IMR-90 (cell line): Measurements from ENCODE around the gene TSPEAR. TPM values are rescaled to one million over a fixed set of nuclear protein-coding genes. Genes with fewer than 3 reads are reported as not detected.

Experiments
- ATAC-seq: fragments of 200-7000 bp; cut with Tn5 transposase; 2 replicates; pipeline ENCODE4 v1.9.1; 2020; ENCODE audit warnings: low read depth, mild to moderate bottlenecking, moderate library complexity
- BruUV-seq: library from RNA; stranded (reverse); fragments of 400-500 nt; replicated peaks from 2 replicates; lab custom pipeline; 2021; lab: Mats Ljungman, UMichigan
- CTCF ChIA-PET: fragments of 300-600 bp; formaldehyde crosslinking; extraction: SDS; loops from one replicate; lab custom pipeline; 2021; ENCODE audit warnings: antibody characterized with exemption; lab: Yijun Ruan, JAX
- POLR2A ChIA-PET: fragments of 300-600 bp; sonication (Branson Sonifier 250); formaldehyde crosslinking; loops from one replicate; lab custom pipeline; 2022; ENCODE audit warnings: antibody characterized with exemption; ENCODE audit not compliant: unreplicated experiment; lab: Charles Lee
- DNase-seq: peaks from one replicate; pipeline ENCODE4 v3.0.0; 2013
- H2AFZ ChIP-seq: replicated peaks from 2 replicates; pipeline ENCODE3; 2013; ENCODE audit warnings: low read length, mild to moderate bottlenecking; ENCODE audit not compliant: poor library complexity
- H2AK5ac ChIP-seq: 2 replicates; pipeline ENCODE4 v1.6.1; 2013; ENCODE audit warnings: low read depth, low read length, inconsistent platforms
- H2AK9ac ChIP-seq: replicated peaks from 2 replicates; pipeline ENCODE3; 2013; ENCODE audit warnings: mild to moderate bottlenecking, low read depth, low read length, moderate library complexity; ENCODE audit not compliant: poor library complexity
- H2BK120ac ChIP-seq: 2 replicates; pipeline ENCODE4 v1.6.1; 2013; ENCODE audit warnings: low read depth, low read length, inconsistent platforms
- H2BK15ac ChIP-seq: 3 replicates; pipeline ENCODE4 v1.6.1; 2013; ENCODE audit warnings: low read depth, low read length, inconsistent platforms
- H2BK20ac ChIP-seq: 2 replicates; pipeline ENCODE4 v1.6.1; 2013; ENCODE audit warnings: low read depth, mild to moderate bottlenecking, inconsistent platforms, low read length, moderate library complexity
- H2BK5ac ChIP-seq: 2 replicates; pipeline ENCODE4 v1.6.1; 2013; ENCODE audit warnings: mild to moderate bottlenecking, low read depth, low read length, inconsistent platforms; ENCODE audit not compliant: poor library complexity, severe bottlenecking
- H3K14ac ChIP-seq: replicated peaks from 2 replicates; pipeline ENCODE4 v1.6.1; 2013; ENCODE audit warnings: low read depth, low read length, inconsistent platforms
- H3K18ac ChIP-seq: 2 replicates; pipeline ENCODE4 v1.6.1; 2013; ENCODE audit warnings: low read depth, low read length, control low read depth
- H3K23ac ChIP-seq: 2 replicates; pipeline ENCODE4 v1.6.1; 2013; ENCODE audit warnings: low read depth, low read length, inconsistent platforms
- H3K27ac ChIP-seq: 2 replicates; pipeline ENCODE4 v1.5.1; 2013; ENCODE audit warnings: mild to moderate bottlenecking, control low read depth, low read length; ENCODE audit not compliant: insufficient read depth
- H3K27me3 ChIP-seq: 2 replicates; pipeline ENCODE4 v1.6.1; 2013; ENCODE audit warnings: low read length; ENCODE audit not compliant: control insufficient read depth, insufficient read depth
- H3K36me3 ChIP-seq: 2 replicates; pipeline ENCODE4 v1.6.1; 2013; ENCODE audit warnings: low read length, mixed read lengths; ENCODE audit not compliant: control insufficient read depth, insufficient read depth
- H3K4ac ChIP-seq: 2 replicates; pipeline ENCODE4 v1.6.1; 2013; ENCODE audit warnings: low read depth, low read length, inconsistent platforms
- H3K4me1 ChIP-seq: 2 replicates; pipeline ENCODE4 v1.6.1; 2013; ENCODE audit warnings: low read length, mixed read lengths; ENCODE audit not compliant: control insufficient read depth, insufficient read depth
- H3K4me2 ChIP-seq: 2 replicates; pipeline ENCODE4 v1.6.1; 2013; ENCODE audit warnings: low read depth, mild to moderate bottlenecking, control low read depth, low read length, moderate library complexity
- H3K4me3 ChIP-seq: 2 replicates; pipeline ENCODE4 v1.5.1; 2013; ENCODE audit warnings: low read depth, mild to moderate bottlenecking, control low read depth, low read length, moderate library complexity; ENCODE audit not compliant: insufficient read depth
- H3K56ac ChIP-seq: 2 replicates; pipeline ENCODE4 v1.6.1; 2013; ENCODE audit warnings: low read length, inconsistent platforms; ENCODE audit not compliant: insufficient read depth; ENCODE audit errors: extremely low read depth
- H3K79me1 ChIP-seq, 2 experiments: 2 replicates each; pipeline ENCODE4 v1.6.1; 2013; ENCODE audit warnings: low read length in 2 of 2, inconsistent platforms in 1 of 2, low read depth in 1 of 2
- H3K9ac ChIP-seq: 2 replicates; pipeline ENCODE4 v1.6.1; 2013; ENCODE audit warnings: low read depth, low read length, control low read depth
- H3K9me1 ChIP-seq: 2 replicates; pipeline ENCODE4 v1.6.1; 2013; ENCODE audit warnings: low read length, inconsistent platforms; ENCODE audit not compliant: insufficient read depth
- H3K9me3 ChIP-seq: 2 replicates; pipeline ENCODE4 v1.6.1; 2013; ENCODE audit warnings: low read length; ENCODE audit not compliant: control insufficient read depth, insufficient read depth
- H4K20me1 ChIP-seq: 2 replicates; pipeline ENCODE4 v1.6.1; 2013; ENCODE audit warnings: low read length, inconsistent platforms; ENCODE audit not compliant: insufficient read depth
- H4K5ac ChIP-seq: 2 replicates; pipeline ENCODE4 v1.6.1; 2013; ENCODE audit warnings: mild to moderate bottlenecking, low read depth, low read length, control low read depth
- H4K8ac ChIP-seq, 2 experiments: 2 replicates each; pipeline ENCODE4 v1.6.1; 2013; ENCODE audit warnings: low read depth in 2 of 2, low read length in 2 of 2, control low read depth in 1 of 2, inconsistent platforms in 1 of 2
- H4K91ac ChIP-seq: 2 replicates; pipeline ENCODE4 v1.6.1; 2013; ENCODE audit warnings: low read depth, low read length, inconsistent platforms; ENCODE audit not compliant: insufficient read depth
- BHLHE40 ChIP-seq: fragments of 150-350 bp; IDR thresholded peaks from 2 replicates; pipeline ENCODE4 v1.6.1; 2016; ENCODE audit warnings: mild to moderate bottlenecking, low read depth, low read length
- CTCF ChIP-seq: conservative IDR thresholded peaks from 2 replicates; pipeline ENCODE4 v1.5.1; 2012; ENCODE audit warnings: mild to moderate bottlenecking, low read depth, low read length, improper control_type of control experiment
- MAFK ChIP-seq: IDR thresholded peaks from 2 replicates; pipeline ENCODE4 v1.6.1; 2012; ENCODE audit warnings: low read depth, low read length, improper control_type of control experiment
- MXI1 ChIP-seq: IDR thresholded peaks from 2 replicates; pipeline ENCODE4 v1.6.1; 2012; ENCODE audit warnings: low read depth, mild to moderate bottlenecking, low read length, moderate library complexity, borderline replicate concordance
- RAD21 ChIP-seq: IDR thresholded peaks from 2 replicates; pipeline ENCODE4 v1.6.1; 2012; ENCODE audit warnings: low read length, improper control_type of control experiment
- RFX5 ChIP-seq: IDR thresholded peaks from 2 replicates; pipeline ENCODE4 v1.8.0; 2012; ENCODE audit warnings: low read depth, mild to moderate bottlenecking, low read length, moderate library complexity
- SMC3 ChIP-seq: fragments of 150-350 bp; IDR thresholded peaks from 2 replicates; pipeline ENCODE4 v1.6.1; 2016; ENCODE audit warnings: low read depth, mild to moderate bottlenecking, antibody characterized with exemption, low read length, moderate library complexity
- USF2 ChIP-seq: fragments of 150-350 bp; IDR thresholded peaks from 2 replicates; pipeline ENCODE4 v1.6.1; 2017; ENCODE audit warnings: mild to moderate bottlenecking, antibody characterized with exemption, low read length, low read depth
- WGBS, 2 experiments: methylation state at CpG; one replicate each; pipeline versions ENCODE4 v1.1.5 to v1.1.7; 2013; ENCODE audit warnings: missing lambda C conversion rate in 2 of 2; ENCODE audit not compliant: insufficient read length in 1 of 2; ENCODE audit errors: extremely low coverage in 2 of 2; 5-methylcytosine and 5-hydroxymethylcytosine counted together
- dilution Hi-C: fragments of 300-500 bp; cut with HindIII; formaldehyde crosslinking; loops from one replicate; pipeline ENCODE4 v1.14.3; 2018; ENCODE audit warnings: low sequenced_read_pairs; ENCODE audit not compliant: unreplicated experiment
- in situ Hi-C: fragments of 300-500 bp; cut with MboI; formaldehyde crosslinking; loops from 3 replicates; pipeline ENCODE4 v1.14.3; 2019; ENCODE audit warnings: low sequenced_read_pairs, inconsistent platforms, mixed read lengths
- intact Hi-C: fragments of 100-400 bp; cut with micrococcal nuclease; formaldehyde crosslinking; loops from 2 replicates; pipeline ENCODE4 v1.10.0; 2022
- polyA plus RNA-seq, 3 experiments: library from polyadenylated mRNA; depleted of rRNA; stranded (reverse); fragments of >200 nt; gene quantifications; 2 replicates each; pipeline ENCODE4 v1.2.3, GENCODE V29; 2012; ENCODE audit warnings: low replicate concordance in 1 of 3
- total RNA-seq: library from RNA; depleted of rRNA; stranded (reverse); fragments of >200 nt; gene quantifications from 2 replicates; pipeline ENCODE4 v1.2.3, GENCODE V29; 2012

TSPEAR gene
- total and polyA plus RNA-seq, 2 of the 4 experiments (the other 2 are of a cell fraction), result not detected

- no CpG with 5 or more reads among the region's 13 CpGs for WGBS, 2 experiments
- CTCF ChIA-PET, result no interaction called here
Measured at GRCh38 chr21:44555200-44555875, 156.0 kb downstream of the TSPEAR start.

More at GRCh38 chr21:44555200-44555875, 156.0 kb downstream of the TSPEAR start:
- DNase-seq (no peak), ATAC-seq (no peak)
- POLR2A ChIA-PET, result no interaction called here
- TF ChIP-seq RAD21, result no peak
- no peak for TF ChIP-seq BHLHE40
- TF ChIP-seq RFX5, result no peak
- TF ChIP-seq SMC3, result no peak
- TF ChIP-seq USF2, result no peak
- no peak for TF ChIP-seq MAFK
- no peak for TF ChIP-seq MXI1
- TF ChIP-seq CTCF, result no peak
- Histone ChIP-seq H2BK20ac (no peak overlapping the region), H3K56ac (no peak overlapping the region), H2BK120ac (no peak overlapping the region), H3K4ac (no peak overlapping the region), H4K5ac (no peak overlapping the region), H3K23ac (no peak overlapping the region), H3K4me1 (no peaks in the 10 kb centered on the region), H2AK5ac (no peak overlapping the region), H3K79me1 (no peaks in the 10 kb centered on the region), H3K4me3 (no peak overlapping the region), H3K9me1 (no peaks in the 10 kb centered on the region), H2AFZ (no peak overlapping the region), H3K27ac (no peak overlapping the region), H3K36me3 (no peaks in the 10 kb centered on the region), H3K14ac (no peak overlapping the region), H4K91ac (no peak overlapping the region), H4K20me1 (no peaks in the 10 kb centered on the region), H2BK5ac (no peak overlapping the region), H3K9me3 (no peaks in the 10 kb centered on the region), H3K18ac (no peak overlapping the region), H3K9ac (no peak overlapping the region), H2AK9ac (no peak overlapping the region), H3K4me2 (no peak overlapping the region), H2BK15ac (no peak overlapping the region), H4K8ac (no peak overlapping the region), H3K27me3 (peaks cover 17% of the 10 kb centered on the region)
- dilution Hi-C loops, result no loop called here
- in situ Hi-C loops, result no loop called here
- BruUV-seq, result no TSS peak
- intact Hi-C loops, result no loop called here
